IMR-90 (cell line): ENCODE data around the gene UST. TPM values are rescaled to one million over a fixed set of nuclear protein-coding genes. Genes with fewer than 3 reads are reported as not detected.
A peak's percentile ranks its signal among the peaks of the same experiment; 100 is the strongest.

ENCODE experiments used
- ATAC-seq: fragments of 200-7000 bp; cut with Tn5 transposase; 2 replicates; pipeline ENCODE4 v1.9.1; 2020; ENCODE audit warnings: low read depth, mild to moderate bottlenecking, moderate library complexity
- BruUV-seq: library from RNA; stranded (reverse); fragments of 400-500 nt; replicated peaks from 2 replicates; lab custom pipeline; 2021; lab: Mats Ljungman, UMichigan
- CTCF ChIA-PET: fragments of 300-600 bp; formaldehyde crosslinking; extraction: SDS; loops from one replicate; lab custom pipeline; 2021; ENCODE audit warnings: antibody characterized with exemption; lab: Yijun Ruan, JAX
- POLR2A ChIA-PET: fragments of 300-600 bp; sonication (Branson Sonifier 250); formaldehyde crosslinking; loops from one replicate; lab custom pipeline; 2022; ENCODE audit warnings: antibody characterized with exemption; ENCODE audit not compliant: unreplicated experiment; lab: Charles Lee
- DNase-seq: peaks from one replicate; pipeline ENCODE4 v3.0.0; 2013
- H2AFZ ChIP-seq: replicated peaks from 2 replicates; pipeline ENCODE3; 2013; ENCODE audit warnings: low read length, mild to moderate bottlenecking; ENCODE audit not compliant: poor library complexity
- H2AK5ac ChIP-seq: 2 replicates; pipeline ENCODE4 v1.6.1; 2013; ENCODE audit warnings: low read depth, low read length, inconsistent platforms
- H2AK9ac ChIP-seq: replicated peaks from 2 replicates; pipeline ENCODE3; 2013; ENCODE audit warnings: mild to moderate bottlenecking, low read depth, low read length, moderate library complexity; ENCODE audit not compliant: poor library complexity
- H2BK120ac ChIP-seq: 2 replicates; pipeline ENCODE4 v1.6.1; 2013; ENCODE audit warnings: low read depth, low read length, inconsistent platforms
- H2BK15ac ChIP-seq: 3 replicates; pipeline ENCODE4 v1.6.1; 2013; ENCODE audit warnings: low read depth, low read length, inconsistent platforms
- H2BK20ac ChIP-seq: 2 replicates; pipeline ENCODE4 v1.6.1; 2013; ENCODE audit warnings: low read depth, mild to moderate bottlenecking, inconsistent platforms, low read length, moderate library complexity
- H2BK5ac ChIP-seq: 2 replicates; pipeline ENCODE4 v1.6.1; 2013; ENCODE audit warnings: mild to moderate bottlenecking, low read depth, low read length, inconsistent platforms; ENCODE audit not compliant: poor library complexity, severe bottlenecking
- H3K14ac ChIP-seq: replicated peaks from 2 replicates; pipeline ENCODE4 v1.6.1; 2013; ENCODE audit warnings: low read depth, low read length, inconsistent platforms
- H3K18ac ChIP-seq: 2 replicates; pipeline ENCODE4 v1.6.1; 2013; ENCODE audit warnings: low read depth, low read length, control low read depth
- H3K23ac ChIP-seq: 2 replicates; pipeline ENCODE4 v1.6.1; 2013; ENCODE audit warnings: low read depth, low read length, inconsistent platforms
- H3K27ac ChIP-seq: 2 replicates; pipeline ENCODE4 v1.5.1; 2013; ENCODE audit warnings: mild to moderate bottlenecking, control low read depth, low read length; ENCODE audit not compliant: insufficient read depth
- H3K27me3 ChIP-seq: 2 replicates; pipeline ENCODE4 v1.6.1; 2013; ENCODE audit warnings: low read length; ENCODE audit not compliant: control insufficient read depth, insufficient read depth
- H3K36me3 ChIP-seq: 2 replicates; pipeline ENCODE4 v1.6.1; 2013; ENCODE audit warnings: low read length, mixed read lengths; ENCODE audit not compliant: control insufficient read depth, insufficient read depth
- H3K4ac ChIP-seq: 2 replicates; pipeline ENCODE4 v1.6.1; 2013; ENCODE audit warnings: low read depth, low read length, inconsistent platforms
- H3K4me1 ChIP-seq: 2 replicates; pipeline ENCODE4 v1.6.1; 2013; ENCODE audit warnings: low read length, mixed read lengths; ENCODE audit not compliant: control insufficient read depth, insufficient read depth
- H3K4me2 ChIP-seq: 2 replicates; pipeline ENCODE4 v1.6.1; 2013; ENCODE audit warnings: low read depth, mild to moderate bottlenecking, control low read depth, low read length, moderate library complexity
- H3K4me3 ChIP-seq: 2 replicates; pipeline ENCODE4 v1.5.1; 2013; ENCODE audit warnings: low read depth, mild to moderate bottlenecking, control low read depth, low read length, moderate library complexity; ENCODE audit not compliant: insufficient read depth
- H3K56ac ChIP-seq: 2 replicates; pipeline ENCODE4 v1.6.1; 2013; ENCODE audit warnings: low read length, inconsistent platforms; ENCODE audit not compliant: insufficient read depth; ENCODE audit errors: extremely low read depth
- H3K79me1 ChIP-seq, 2 experiments: 2 replicates each; pipeline ENCODE4 v1.6.1; 2013; ENCODE audit warnings: low read length in 2 of 2, inconsistent platforms in 1 of 2, low read depth in 1 of 2
- H3K9ac ChIP-seq: 2 replicates; pipeline ENCODE4 v1.6.1; 2013; ENCODE audit warnings: low read depth, low read length, control low read depth
- H3K9me1 ChIP-seq: 2 replicates; pipeline ENCODE4 v1.6.1; 2013; ENCODE audit warnings: low read length, inconsistent platforms; ENCODE audit not compliant: insufficient read depth
- H3K9me3 ChIP-seq: 2 replicates; pipeline ENCODE4 v1.6.1; 2013; ENCODE audit warnings: low read length; ENCODE audit not compliant: control insufficient read depth, insufficient read depth
- H4K20me1 ChIP-seq: 2 replicates; pipeline ENCODE4 v1.6.1; 2013; ENCODE audit warnings: low read length, inconsistent platforms; ENCODE audit not compliant: insufficient read depth
- H4K5ac ChIP-seq: 2 replicates; pipeline ENCODE4 v1.6.1; 2013; ENCODE audit warnings: mild to moderate bottlenecking, low read depth, low read length, control low read depth
- H4K8ac ChIP-seq, 2 experiments: 2 replicates each; pipeline ENCODE4 v1.6.1; 2013; ENCODE audit warnings: low read depth in 2 of 2, low read length in 2 of 2, control low read depth in 1 of 2, inconsistent platforms in 1 of 2
- H4K91ac ChIP-seq: 2 replicates; pipeline ENCODE4 v1.6.1; 2013; ENCODE audit warnings: low read depth, low read length, inconsistent platforms; ENCODE audit not compliant: insufficient read depth
- CEBPB ChIP-seq: IDR thresholded peaks from 2 replicates; pipeline ENCODE4 v1.6.1; 2012; ENCODE audit warnings: low read depth, low read length, improper control_type of control experiment
- CHD1 ChIP-seq: IDR thresholded peaks from 2 replicates; pipeline ENCODE4 v1.6.1; 2012; ENCODE audit warnings: low read depth, low read length, improper control_type of control experiment
- CTCF ChIP-seq: conservative IDR thresholded peaks from 2 replicates; pipeline ENCODE4 v1.5.1; 2012; ENCODE audit warnings: mild to moderate bottlenecking, low read depth, low read length, improper control_type of control experiment
- ELK1 ChIP-seq: fragments of 150-350 bp; IDR thresholded peaks from 2 replicates; pipeline ENCODE4 v1.6.1; 2016; ENCODE audit warnings: low read depth, mild to moderate bottlenecking, low read length, moderate library complexity, borderline replicate concordance
- FOS ChIP-seq: fragments of 150-350 bp; IDR thresholded peaks from 2 replicates; pipeline ENCODE4 v1.6.1; 2016; ENCODE audit warnings: low read depth, low read length
- MAFK ChIP-seq: IDR thresholded peaks from 2 replicates; pipeline ENCODE4 v1.6.1; 2012; ENCODE audit warnings: low read depth, low read length, improper control_type of control experiment
- MAZ ChIP-seq: IDR thresholded peaks from 2 replicates; pipeline ENCODE4 v1.6.1; 2012; ENCODE audit warnings: low read depth, mild to moderate bottlenecking, low read length, improper control_type of control experiment, moderate library complexity, borderline replicate concordance
- NFE2L2 ChIP-seq: fragments of 150-350 bp; IDR thresholded peaks from 2 replicates; pipeline ENCODE4 v1.6.1; 2016; ENCODE audit warnings: low read depth, mild to moderate bottlenecking, low read length
- POLR2A ChIP-seq: IDR thresholded peaks from 2 replicates; pipeline ENCODE4 v1.6.1; 2012; ENCODE audit warnings: mild to moderate bottlenecking, low read depth, low read length
- RAD21 ChIP-seq: IDR thresholded peaks from 2 replicates; pipeline ENCODE4 v1.6.1; 2012; ENCODE audit warnings: low read length, improper control_type of control experiment
- RCOR1 ChIP-seq: IDR thresholded peaks from 2 replicates; pipeline ENCODE4 v1.6.1; 2012; ENCODE audit warnings: mild to moderate bottlenecking, low read length, improper control_type of control experiment; ENCODE audit not compliant: insufficient replicate concordance
- SMC3 ChIP-seq: fragments of 150-350 bp; IDR thresholded peaks from 2 replicates; pipeline ENCODE4 v1.6.1; 2016; ENCODE audit warnings: low read depth, mild to moderate bottlenecking, antibody characterized with exemption, low read length, moderate library complexity
- USF2 ChIP-seq: fragments of 150-350 bp; IDR thresholded peaks from 2 replicates; pipeline ENCODE4 v1.6.1; 2017; ENCODE audit warnings: mild to moderate bottlenecking, antibody characterized with exemption, low read length, low read depth
- WGBS, 2 experiments: methylation state at CpG; one replicate each; pipeline versions ENCODE4 v1.1.5 to v1.1.7; 2013; ENCODE audit warnings: missing lambda C conversion rate in 2 of 2; ENCODE audit not compliant: insufficient read length in 1 of 2; ENCODE audit errors: extremely low coverage in 2 of 2; 5-methylcytosine and 5-hydroxymethylcytosine counted together
- dilution Hi-C: fragments of 300-500 bp; cut with HindIII; formaldehyde crosslinking; loops from one replicate; pipeline ENCODE4 v1.14.3; 2018; ENCODE audit warnings: low sequenced_read_pairs; ENCODE audit not compliant: unreplicated experiment
- in situ Hi-C: fragments of 300-500 bp; cut with MboI; formaldehyde crosslinking; loops from 3 replicates; pipeline ENCODE4 v1.14.3; 2019; ENCODE audit warnings: low sequenced_read_pairs, inconsistent platforms, mixed read lengths
- intact Hi-C: fragments of 100-400 bp; cut with micrococcal nuclease; formaldehyde crosslinking; loops from 2 replicates; pipeline ENCODE4 v1.10.0; 2022
- polyA plus RNA-seq, 3 experiments: library from polyadenylated mRNA; depleted of rRNA; stranded (reverse); fragments of >200 nt; gene quantifications; 2 replicates each; pipeline ENCODE4 v1.2.3, GENCODE V29; 2012; ENCODE audit warnings: low replicate concordance in 1 of 3
- total RNA-seq: library from RNA; depleted of rRNA; stranded (reverse); fragments of >200 nt; gene quantifications from 2 replicates; pipeline ENCODE4 v1.2.3, GENCODE V29; 2012

Gene UST
- total and polyA plus RNA-seq, 2 of the 4 experiments (the other 2 are of a cell fraction), result 7.7 to 13.8 TPM

GRCh38 chr6:149032599-149033405, 286.0 kb downstream of the UST start:
- Histone ChIP-seq H2BK5ac (peak overlapping the region; percentile 99), H3K4ac (peak overlapping the region; percentile 98), H3K9me3 (no peaks in the 10 kb centered on the region), H4K8ac (peak overlapping the region; percentile 67 to 87), H3K23ac (peak overlapping the region; percentile 92), H3K9me1 (peaks cover 15% of the 10 kb centered on the region), H3K79me1 (peaks cover 0 to 6% of the 10 kb centered on the region in 2 experiments; a peak in 1 of 4 replicates), H2BK20ac (peak overlapping the region; percentile 92), H3K56ac (peak overlapping the region; percentile 80), H3K4me2 (peak overlapping the region; percentile 61), H2BK120ac (peak overlapping the region; percentile 96), H2AK5ac (peak overlapping the region; percentile 96), H2AFZ (peak overlapping the region; percentile 76), H3K18ac (peak overlapping the region; percentile 98), H3K4me3 (no peak overlapping the region), H3K36me3 (no peaks in the 10 kb centered on the region), H3K4me1 (peaks cover 31% of the 10 kb centered on the region), H3K9ac (peak overlapping the region; percentile 2), H4K91ac (peak overlapping the region; percentile 97), H3K27me3 (no peaks in the 10 kb centered on the region), H3K14ac (peak overlapping the region; percentile 92), H2AK9ac (peak overlapping the region; percentile 94), H4K20me1 (no peaks in the 10 kb centered on the region), H4K5ac (peak overlapping the region; percentile 96), H2BK15ac (peak overlapping the region; percentile 98; the same call in 2 of the 3 replicates), H3K27ac (peak overlapping the region; percentile 92)
- ChIA-PET POLR2A (no interaction called here), CTCF (interaction anchor here (0.5 to 1.6 kb wide), 8 partner anchors 13 to 485 kb away, joined by 3 to 5 read pairs (median 4); no protein-coding TSS in a partner anchor)
- DNase-seq (peak; percentile 84), ATAC-seq (peak; percentile 16)
- dilution Hi-C loops, result no loop called here
- BruUV-seq, result no TSS peak
- intact Hi-C loops, result loop anchor here (1.0 to 10.0 kb wide), 3 partner anchors 182 to 484 kb away; partner anchors contain the start of gene TAB2
- in situ Hi-C loops, result loop anchor here (5.0 kb wide), 2 partner anchors 394 to 484 kb away; no protein-coding TSS in a partner anchor
- 0% methylated on average over 1 of the region's 8 CpGs; no CpG with 5 or more reads in 1 of the 2 experiments for WGBS, 2 experiments
- TF ChIP-seq RCOR1, result no peak
- TF ChIP-seq CTCF, result no peak
- TF ChIP-seq POLR2A, result no peak
- TF ChIP-seq FOS, result peak; percentile 43; the same call in 1 of the 2 replicates
- no peak for TF ChIP-seq USF2
- no peak for TF ChIP-seq CHD1
- TF ChIP-seq SMC3, result no peak
- no peak for TF ChIP-seq RAD21
- peak; percentile 87 for TF ChIP-seq MAFK
- peak; percentile 91 for TF ChIP-seq NFE2L2
- 0 out of 2 replicates have a peak, but pooled peaks have one; percentile 32 for TF ChIP-seq MAZ
- TF ChIP-seq CEBPB, result no peak
- no peak for TF ChIP-seq ELK1
